Esophagus muscularis mucosa (tissue), 4 donors: ENCODE data around the gene PPARA.

Source experiments
- EP300 ChIP-seq: sonication (generic); formaldehyde crosslinking; IDR thresholded peaks from one replicate; pipeline ENCODE4 v1.6.1; 2017; ENCODE audit warnings: antibody characterized with exemption
- POLR2AphosphoS5 ChIP-seq, 2 donors: sonication (generic); formaldehyde crosslinking; IDR thresholded peaks; one replicate each; pipeline ENCODE4 v1.6.1; 2017; ENCODE audit warnings: antibody characterized with exemption in 2 of 2
- TF ChIP-seq, protein P1 (sequence below), 3 experiments: fragments of 200-600 bp in 2 of 3; fragments of 450-650 bp in 1 of 3; sonication (generic) in 2 of 3; IDR thresholded peaks; one replicate each; pipeline ENCODE4 v1.5.1; 2017 to 2019; ENCODE audit warnings: antibody characterized with exemption in 3 of 3, mild to moderate bottlenecking in 2 of 3, moderate library complexity in 1 of 3

DNA sequence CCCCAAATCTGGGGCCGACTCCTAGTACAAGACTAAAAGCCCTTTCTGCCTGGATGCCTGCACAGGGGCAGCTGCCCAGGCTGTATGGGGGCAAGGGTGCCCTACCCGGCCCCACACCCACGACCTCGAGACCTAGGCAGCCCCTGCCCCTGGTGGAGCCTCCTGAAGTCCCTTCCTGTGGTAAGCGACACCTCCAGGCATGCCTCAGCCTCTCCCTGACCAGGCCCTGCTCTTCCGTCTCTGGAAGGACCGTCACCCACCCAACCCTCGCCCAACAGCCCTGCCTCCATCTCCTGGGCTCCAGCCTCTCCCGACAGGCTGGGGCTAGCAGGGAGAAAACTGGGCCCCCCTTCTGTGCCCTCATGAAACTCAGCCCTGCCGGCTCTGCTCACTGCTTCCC, 22.8 kb upstream of the PPARA start:
- TF ChIP-seq POLR2AphosphoS5 (IDR thresholded peaks at IDR 0.05), result no peak
- TF ChIP-seq, protein P1, sequence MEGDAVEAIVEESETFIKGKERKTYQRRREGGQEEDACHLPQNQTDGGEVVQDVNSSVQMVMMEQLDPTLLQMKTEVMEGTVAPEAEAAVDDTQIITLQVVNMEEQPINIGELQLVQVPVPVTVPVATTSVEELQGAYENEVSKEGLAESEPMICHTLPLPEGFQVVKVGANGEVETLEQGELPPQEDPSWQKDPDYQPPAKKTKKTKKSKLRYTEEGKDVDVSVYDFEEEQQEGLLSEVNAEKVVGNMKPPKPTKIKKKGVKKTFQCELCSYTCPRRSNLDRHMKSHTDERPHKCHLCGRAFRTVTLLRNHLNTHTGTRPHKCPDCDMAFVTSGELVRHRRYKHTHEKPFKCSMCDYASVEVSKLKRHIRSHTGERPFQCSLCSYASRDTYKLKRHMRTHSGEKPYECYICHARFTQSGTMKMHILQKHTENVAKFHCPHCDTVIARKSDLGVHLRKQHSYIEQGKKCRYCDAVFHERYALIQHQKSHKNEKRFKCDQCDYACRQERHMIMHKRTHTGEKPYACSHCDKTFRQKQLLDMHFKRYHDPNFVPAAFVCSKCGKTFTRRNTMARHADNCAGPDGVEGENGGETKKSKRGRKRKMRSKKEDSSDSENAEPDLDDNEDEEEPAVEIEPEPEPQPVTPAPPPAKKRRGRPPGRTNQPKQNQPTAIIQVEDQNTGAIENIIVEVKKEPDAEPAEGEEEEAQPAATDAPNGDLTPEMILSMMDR (IDR thresholded peaks at IDR 0.05), result no peak
- TF ChIP-seq EP300, result no peak
